Measurements from ENCODE around the gene FECH. TPM values are rescaled to one million over a fixed set of nuclear protein-coding genes. Genes with fewer than 3 reads are reported as not detected.

The FECH gene, protein sequence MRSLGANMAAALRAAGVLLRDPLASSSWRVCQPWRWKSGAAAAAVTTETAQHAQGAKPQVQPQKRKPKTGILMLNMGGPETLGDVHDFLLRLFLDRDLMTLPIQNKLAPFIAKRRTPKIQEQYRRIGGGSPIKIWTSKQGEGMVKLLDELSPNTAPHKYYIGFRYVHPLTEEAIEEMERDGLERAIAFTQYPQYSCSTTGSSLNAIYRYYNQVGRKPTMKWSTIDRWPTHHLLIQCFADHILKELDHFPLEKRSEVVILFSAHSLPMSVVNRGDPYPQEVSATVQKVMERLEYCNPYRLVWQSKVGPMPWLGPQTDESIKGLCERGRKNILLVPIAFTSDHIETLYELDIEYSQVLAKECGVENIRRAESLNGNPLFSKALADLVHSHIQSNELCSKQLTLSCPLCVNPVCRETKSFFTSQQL
- total RNA-seq (2013; cell fraction: nucleolus; rRNA removed) = 4.3 TPM in 2 replicates
- total RNA-seq (2014; rRNA removed) (40.8 and 41.2 TPM in 2 replicates), total RNA-seq (2014; rRNA removed; fragmentation: Illumina TruSeq; extraction: Trizol) (18.1 and 19.5 TPM in 2 replicates), total RNA-seq (2021) (30.6 and 31.1 TPM in 2 replicates), polyA plus RNA-seq (2011; rRNA removed) (17.8 and 23.5 TPM in 2 replicates), polyA plus RNA-seq (2014; fragmentation: Illumina TruSeq; extraction: Trizol) (24.1 and 29.0 TPM in 2 replicates), polyA plus RNA-seq (2014; fragmentation: Nextera tagmentation; extraction: Ambion mirVana) (10 to 100 TPM in 1 of 2 experiments, 1 to 10 TPM in 1; 9.9 to 12.5 TPM), polyA plus RNA-seq (2014; rRNA removed) (50.0 and 51.9 TPM in 2 replicates), polyA plus RNA-seq (2016; fragmentation: Nextera tagmentation; extraction: Ambion mirVana) (10 to 100 TPM; 31.9 to 37.4 TPM), polyA minus RNA-seq (2011; rRNA and poly(A)+ RNA removed) (16.4 and 21.4 TPM in 2 replicates), Bru-seq, nascent RNA (percentile 58 among the genes with signal in this experiment), BruChase-seq, experiment 1, labeled RNA remaining after a 6-hour chase (percentile 62 among the genes with signal in this experiment), BruChase-seq, experiment 2, labeled RNA remaining after a 2-hour chase (percentile 58 among the genes with signal in this experiment)
- 6.2 TPM for polyA plus RNA-seq (2011; ENCODE audit: low read depth)
- 19.5 and 23.2 TPM in 2 replicates for polyA plus RNA-seq (2011; cell fraction: cytosol; rRNA removed)
- polyA plus RNA-seq (2011; cell fraction: nucleus; rRNA removed) = 12.9 and 15.3 TPM in 2 replicates
- polyA plus RNA-seq (2012) = 11.6 and 16.4 TPM in 2 replicates
- polyA minus RNA-seq (2011; cell fraction: cytosol; rRNA and poly(A)+ RNA removed) = 11.1 and 15.7 TPM in 2 replicates
- polyA minus RNA-seq (2011; cell fraction: nucleus; rRNA and poly(A)+ RNA removed) = 6.0 and 8.9 TPM in 2 replicates
- long read RNA-seq, experiment 1, transcript FECH-201 (11 exons, 3,853 nt) = major isoform, 17 of 23 reads
- long read RNA-seq, experiment 1, partial matches to known transcripts = 0 of 23 reads
- long read RNA-seq, experiment 1, other reads (novel, unspliced or antisense) = 6 of 23 reads
- long read RNA-seq, experiment 2, transcript FECH-202 (11 exons, 2,526 nt) = minor isoform, 7 of 104 reads
- long read RNA-seq, experiment 2, transcript FECH-201 (11 exons, 3,853 nt) = major isoform, 77 of 104 reads
- long read RNA-seq, experiment 2, partial matches to known transcripts = 8 of 104 reads
- long read RNA-seq, experiment 2, other reads (novel, unspliced or antisense) = 12 of 104 reads

DNA sequence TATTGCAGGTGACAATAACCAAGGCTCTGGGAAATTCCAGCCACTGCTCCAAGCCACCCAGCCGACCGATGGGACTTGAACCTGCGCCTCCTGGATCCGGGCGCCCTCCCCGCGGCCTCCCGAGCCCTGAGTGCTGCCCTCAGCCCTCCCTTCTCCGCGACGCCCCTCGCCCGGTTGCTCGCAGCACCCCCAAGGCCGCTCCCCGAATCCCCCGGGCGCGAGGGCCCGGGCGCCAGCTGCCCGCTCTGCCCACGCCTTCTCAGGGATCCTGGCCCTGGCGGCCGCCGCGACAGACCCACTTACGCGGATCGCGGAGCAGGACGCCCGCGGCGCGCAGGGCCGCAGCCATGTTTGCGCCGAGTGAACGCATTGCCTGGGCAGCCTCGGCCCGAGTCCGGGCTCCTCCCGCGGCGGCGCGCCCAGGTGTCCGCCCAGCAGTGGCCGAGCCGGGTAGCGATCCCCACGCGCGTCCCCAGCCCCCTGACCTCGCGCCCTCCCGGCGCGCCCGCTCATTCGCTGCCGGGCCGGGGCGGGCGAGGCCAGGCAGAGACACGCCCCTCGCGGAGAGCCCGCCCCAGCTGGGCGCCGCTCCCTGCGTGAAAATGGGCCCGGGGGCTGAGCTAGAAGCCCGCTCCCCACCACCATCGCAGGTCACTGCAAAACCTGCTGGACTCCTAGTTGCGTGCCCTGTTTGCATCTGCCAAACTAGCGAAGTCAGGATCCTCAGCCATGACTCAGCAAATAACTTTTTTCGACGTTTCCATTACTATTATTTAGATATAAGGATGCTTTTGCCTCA, at the start of gene FECH:
TSS of gene FECH (minus strand) at position 452 of the 799 bp plus-strand sequence. CDS start at position 370, 82 bp downstream.
- POLR2A ChIA-PET = no interaction called here
- Histone ChIP-seq H3K27ac (ENCODE audit: control insufficient read depth, insufficient read depth) (peak within 1 kb of the TSS; percentile 46; the same call in 1 of the 2 replicates), H3K4me1 (ENCODE audit: control insufficient read depth, insufficient read depth, low read length) (peaks cover 10% of the 10 kb centered on the region), H4K20me1 (ENCODE audit: control insufficient read depth, insufficient read depth) (no peaks in the 10 kb centered on the region), H3K9me3 (replicated peaks; ENCODE audit: control insufficient read depth, insufficient read depth, low read length) (no peaks in the 10 kb centered on the region), H3K4me2 (ENCODE audit: control insufficient read depth, insufficient read depth) (peak within 1 kb of the TSS; percentile 87), H3K9ac (ENCODE audit: control insufficient read depth, insufficient read depth, low read length) (peak within 1 kb of the TSS; percentile 76), H2AFZ (ENCODE audit: control insufficient read depth, low read depth, low read length) (peak within 1 kb of the TSS; percentile 78), H3K79me2 (ENCODE audit: control insufficient read depth, insufficient read depth, low read length) (no peaks in the 10 kb centered on the region; the same call in 1 of the 2 replicates), H3K4me3 (peak within 1 kb of the TSS; percentile 74), H3K36me3 (ENCODE audit: control insufficient read depth in 2 of 2, insufficient read depth in 2 of 2, low read length in 1 of 2) (no peaks in the 10 kb centered on the region), H3K27me3 (replicated peaks in 1 of 2; ENCODE audit: control insufficient read depth in 2 of 2, insufficient read depth in 2 of 2, low read length in 1 of 2) (no peaks in the 10 kb centered on the region)
- no TSS peak for BruUV-seq (replicated peaks)
- ATAC-seq (peak; percentile 97), DNase-seq (ENCODE audit: low read depth, low spot score) (no peak), FAIRE-seq (no peak)
- CTCF ChIA-PET = interaction anchor here (1.0 kb wide), 1 partner anchor 43 kb away, joined by 3 read pairs; no protein-coding TSS in a partner anchor
- RAD21 ChIA-PET (ENCODE audit: unreplicated experiment) = no interaction called here
- in situ Hi-C loops (cut with MboI) = no loop called here
- SMC1A ChIA-PET (ENCODE audit: uncharacterized antibody, unreplicated experiment) = no interaction called here
- 2% methylated on average over 61 of the region's 80 CpGs for WGBS (ENCODE audit: insufficient coverage, insufficient replicate concordance, low lambda C conversion rate, missing lambda C conversion rate)
- intact Hi-C loops (cut with micrococcal nuclease; ENCODE audit: unreplicated experiment) = no loop called here
- TF ChIP-seq YY1 (IDR thresholded peaks at IDR 0.05; ENCODE audit: low read depth, low read length) = peak; percentile 92
- TF ChIP-seq MEF2A (IDR thresholded peaks at IDR 0.05; ENCODE audit: insufficient read depth, low read depth, low read length) = no peak
- TF ChIP-seq ETV6 (conservative IDR thresholded peaks at IDR 0.05 in 1 of 2, IDR thresholded peaks at IDR 0.05 in 1 of 2; ENCODE audit: borderline replicate concordance in 1 of 2, low read depth in 1 of 2) = no peak
- no peak for TF ChIP-seq NFXL1 (IDR thresholded peaks at IDR 0.05; ENCODE audit: borderline replicate concordance)
- no peak for TF ChIP-seq ASH2L (IDR thresholded peaks at IDR 0.05; ENCODE audit: borderline replicate concordance, low read depth)
- TF ChIP-seq, protein P1, sequence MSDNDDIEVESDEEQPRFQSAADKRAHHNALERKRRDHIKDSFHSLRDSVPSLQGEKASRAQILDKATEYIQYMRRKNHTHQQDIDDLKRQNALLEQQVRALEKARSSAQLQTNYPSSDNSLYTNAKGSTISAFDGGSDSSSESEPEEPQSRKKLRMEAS (IDR thresholded peaks at IDR 0.05; ENCODE audit: low read depth, low read length) = peak; percentile 20; the same call in 1 of the 2 replicates
- TF ChIP-seq BACH1 (IDR thresholded peaks at IDR 0.05; ENCODE audit: borderline replicate concordance) = peak; percentile 97
- TF ChIP-seq, protein P2, sequence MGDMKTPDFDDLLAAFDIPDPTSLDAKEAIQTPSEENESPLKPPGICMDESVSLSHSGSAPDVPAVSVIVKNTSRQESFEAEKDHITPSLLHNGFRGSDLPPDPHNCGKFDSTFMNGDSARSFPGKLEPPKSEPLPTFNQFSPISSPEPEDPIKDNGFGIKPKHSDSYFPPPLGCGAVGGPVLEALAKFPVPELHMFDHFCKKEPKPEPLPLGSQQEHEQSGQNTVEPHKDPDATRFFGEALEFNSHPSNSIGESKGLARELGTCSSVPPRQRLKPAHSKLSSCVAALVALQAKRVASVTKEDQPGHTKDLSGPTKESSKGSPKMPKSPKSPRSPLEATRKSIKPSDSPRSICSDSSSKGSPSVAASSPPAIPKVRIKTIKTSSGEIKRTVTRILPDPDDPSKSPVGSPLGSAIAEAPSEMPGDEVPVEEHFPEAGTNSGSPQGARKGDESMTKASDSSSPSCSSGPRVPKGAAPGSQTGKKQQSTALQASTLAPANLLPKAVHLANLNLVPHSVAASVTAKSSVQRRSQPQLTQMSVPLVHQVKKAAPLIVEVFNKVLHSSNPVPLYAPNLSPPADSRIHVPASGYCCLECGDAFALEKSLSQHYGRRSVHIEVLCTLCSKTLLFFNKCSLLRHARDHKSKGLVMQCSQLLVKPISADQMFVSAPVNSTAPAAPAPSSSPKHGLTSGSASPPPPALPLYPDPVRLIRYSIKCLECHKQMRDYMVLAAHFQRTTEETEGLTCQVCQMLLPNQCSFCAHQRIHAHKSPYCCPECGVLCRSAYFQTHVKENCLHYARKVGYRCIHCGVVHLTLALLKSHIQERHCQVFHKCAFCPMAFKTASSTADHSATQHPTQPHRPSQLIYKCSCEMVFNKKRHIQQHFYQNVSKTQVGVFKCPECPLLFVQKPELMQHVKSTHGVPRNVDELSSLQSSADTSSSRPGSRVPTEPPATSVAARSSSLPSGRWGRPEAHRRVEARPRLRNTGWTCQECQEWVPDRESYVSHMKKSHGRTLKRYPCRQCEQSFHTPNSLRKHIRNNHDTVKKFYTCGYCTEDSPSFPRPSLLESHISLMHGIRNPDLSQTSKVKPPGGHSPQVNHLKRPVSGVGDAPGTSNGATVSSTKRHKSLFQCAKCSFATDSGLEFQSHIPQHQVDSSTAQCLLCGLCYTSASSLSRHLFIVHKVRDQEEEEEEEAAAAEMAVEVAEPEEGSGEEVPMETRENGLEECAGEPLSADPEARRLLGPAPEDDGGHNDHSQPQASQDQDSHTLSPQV (IDR thresholded peaks at IDR 0.05) = 0 out of 2 replicates have a peak, but pooled peaks have one; percentile 57
- TF ChIP-seq, protein P3, sequence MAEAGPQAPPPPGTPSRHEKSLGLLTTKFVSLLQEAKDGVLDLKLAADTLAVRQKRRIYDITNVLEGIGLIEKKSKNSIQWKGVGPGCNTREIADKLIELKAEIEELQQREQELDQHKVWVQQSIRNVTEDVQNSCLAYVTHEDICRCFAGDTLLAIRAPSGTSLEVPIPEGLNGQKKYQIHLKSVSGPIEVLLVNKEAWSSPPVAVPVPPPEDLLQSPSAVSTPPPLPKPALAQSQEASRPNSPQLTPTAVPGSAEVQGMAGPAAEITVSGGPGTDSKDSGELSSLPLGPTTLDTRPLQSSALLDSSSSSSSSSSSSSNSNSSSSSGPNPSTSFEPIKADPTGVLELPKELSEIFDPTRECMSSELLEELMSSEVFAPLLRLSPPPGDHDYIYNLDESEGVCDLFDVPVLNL (IDR thresholded peaks at IDR 0.05; ENCODE audit: low read depth, low read length) = 0 out of 2 replicates have a peak, but pooled peaks have one; percentile 13
- peak; percentile 68; the same call in 1 of the 2 replicates for TF ChIP-seq TAF1 (IDR thresholded peaks at IDR 0.05; ENCODE audit: borderline replicate concordance, low read depth, low read length)

Measured in GM12878 (cell line).